ENCODE data around the gene PDGFA.

- TF ChIP-seq SUZ12 (IDR thresholded peaks at IDR 0.05; ENCODE audit: extremely low read depth, insufficient read depth, insufficient read length), result no peak
- TF ChIP-seq ZNF274 (IDR thresholded peaks at IDR 0.05; ENCODE audit: low read depth, low read length), result no peak
- no peak for TF ChIP-seq YY1 (IDR thresholded peaks at IDR 0.05; ENCODE audit: insufficient read depth, insufficient read length)
These were observed 66.7 kb downstream of the PDGFA start for GRCh38 chr7:452791-453455.

All from NT2/D1 (cell line).